K562 (cell line): Measurements from ENCODE around the gene STIM1. TPM values are rescaled to one million over a fixed set of nuclear protein-coding genes. Genes with fewer than 3 reads are reported as not detected.

Source experiments
- PRPF4 ChIP-seq: fragments of 200-400 bp; formaldehyde crosslinking; IDR thresholded peaks from one replicate; pipeline ENCODE4 v1.6.1; 2017; ENCODE audit warnings: low read length, low read depth, mild to moderate bottlenecking; ENCODE audit not compliant: insufficient read depth, poor library complexity, severe bottlenecking
- SLC30A9 ChIP-seq: fragments of 250-450 bp; sonication (Bioruptor Pico); IDR thresholded peaks from 2 replicates; pipeline ENCODE4 v1.8.0; 2022; ENCODE audit warnings: mild to moderate bottlenecking, moderate library complexity
- SRF ChIP-seq, 2 experiments: fragments of 250-450, 450-650 bp in 1 of 2; sonication (Bioruptor Pico) in 1 of 2; sonication (generic) in 1 of 2; formaldehyde crosslinking; IDR thresholded peaks; 2 replicates each; pipeline versions ENCODE4 v1.5.0 to v1.5.1; 2020 to 2022; ENCODE audit warnings: mild to moderate bottlenecking in 1 of 2, missing genetic modification reagents in 1 of 2
- STAT5B ChIP-seq: fragments of 250-450 bp; sonication (Bioruptor Pico); IDR thresholded peaks from 2 replicates; pipeline ENCODE4 v1.8.0; 2021; ENCODE audit warnings: mild to moderate bottlenecking, inconsistent platforms
- YY1 ChIP-seq, 3 experiments: IDR thresholded peaks; 2 replicates each; pipeline ENCODE4 v1.6.1; 2011; ENCODE audit warnings: low read length in 2 of 3, mild to moderate bottlenecking in 2 of 3, moderate library complexity in 2 of 3, borderline replicate concordance in 1 of 3, control low read depth in 1 of 3, low read depth in 1 of 3; ENCODE audit not compliant: insufficient read depth in 3 of 3, insufficient replicate concordance in 2 of 3, control insufficient read depth in 1 of 3, insufficient read length in 1 of 3; ENCODE audit errors: extremely low read depth in 1 of 3
- ZFP30 ChIP-seq: fragments of 250-450 bp; sonication (Bioruptor Pico); IDR thresholded peaks from 2 replicates; pipeline ENCODE4 v1.8.0; 2022; ENCODE audit warnings: moderate library complexity, mild to moderate bottlenecking, inconsistent platforms, borderline replicate concordance
- ZFX ChIP-seq: sonication (generic); formaldehyde crosslinking; IDR thresholded peaks from 2 replicates; pipeline ENCODE4 v1.8.0; 2022; ENCODE audit warnings: mild to moderate bottlenecking, missing genetic modification reagents, moderate library complexity
- polyA plus RNA-seq, 8 experiments: library from polyadenylated mRNA; depleted of rRNA in 4 of 8; stranded (reverse) in 5 of 8; unstranded in 3 of 8; fragments of >200 nt; fragmentation: Nextera tagmentation in 2 of 8; fragmentation: Illumina TruSeq in 1 of 8; extraction: Ambion mirVana in 2 of 8; extraction: Trizol in 1 of 8; gene quantifications; 2 replicates each; pipeline versions ENCODE4 v1.2.1 to v1.2.3, GENCODE V29; 2011 to 2014; ENCODE audit warnings: inconsistent platforms in 1 of 8, missing spikeins in 1 of 8
- total RNA-seq, 7 experiments: library from RNA; depleted of rRNA in 6 of 7; stranded (reverse); fragments of >200 nt in 6 of 7; fragmentation: Illumina TruSeq in 2 of 7; extraction: Trizol in 2 of 7; gene quantifications; 2 replicates each; pipeline versions ENCODE4 v1.2.1 to v1.2.3, GENCODE V29; 2011 to 2021; ENCODE audit warnings: low replicate concordance in 1 of 7
- TF ChIP-seq, protein P1 (sequence below), 3 experiments: IDR thresholded peaks in 2 of 3; conservative IDR thresholded peaks in 1 of 3; 2 replicates each; pipeline ENCODE4 v1.5.1; 2011 to 2012; ENCODE audit warnings: low read length in 3 of 3, mild to moderate bottlenecking in 3 of 3, control low read depth in 2 of 3, improper control_type of control experiment in 1 of 3, inconsistent platforms in 1 of 3, low read depth in 1 of 3, mixed read lengths in 1 of 3, moderate library complexity in 1 of 3; ENCODE audit not compliant: insufficient read depth in 2 of 3
- TF ChIP-seq, protein P2 (sequence below): fragments of 200-800 bp; sonication (Bioruptor generic); IDR thresholded peaks from 2 replicates; pipeline ENCODE4 v1.6.1; 2017; ENCODE audit warnings: missing genetic modification characterization, missing compliant biosample characterization
- TF ChIP-seq, protein P3 (sequence below), 2 experiments: IDR thresholded peaks in 1 of 2; conservative IDR thresholded peaks in 1 of 2; 2 replicates each; pipeline ENCODE4 v1.6.1; 2016; ENCODE audit warnings: low read depth in 2 of 2, mild to moderate bottlenecking in 1 of 2, missing compliant biosample characterization in 1 of 2, missing genetic modification characterization in 1 of 2, moderate library complexity in 1 of 2

The STIM1 gene
- total and polyA plus RNA-seq, 9 of the 15 experiments (the other 6 are each of a cell fraction or from before 2014, with no cell fraction given): 7.7 to 50.5 (median 22.5) TPM

DNA sequence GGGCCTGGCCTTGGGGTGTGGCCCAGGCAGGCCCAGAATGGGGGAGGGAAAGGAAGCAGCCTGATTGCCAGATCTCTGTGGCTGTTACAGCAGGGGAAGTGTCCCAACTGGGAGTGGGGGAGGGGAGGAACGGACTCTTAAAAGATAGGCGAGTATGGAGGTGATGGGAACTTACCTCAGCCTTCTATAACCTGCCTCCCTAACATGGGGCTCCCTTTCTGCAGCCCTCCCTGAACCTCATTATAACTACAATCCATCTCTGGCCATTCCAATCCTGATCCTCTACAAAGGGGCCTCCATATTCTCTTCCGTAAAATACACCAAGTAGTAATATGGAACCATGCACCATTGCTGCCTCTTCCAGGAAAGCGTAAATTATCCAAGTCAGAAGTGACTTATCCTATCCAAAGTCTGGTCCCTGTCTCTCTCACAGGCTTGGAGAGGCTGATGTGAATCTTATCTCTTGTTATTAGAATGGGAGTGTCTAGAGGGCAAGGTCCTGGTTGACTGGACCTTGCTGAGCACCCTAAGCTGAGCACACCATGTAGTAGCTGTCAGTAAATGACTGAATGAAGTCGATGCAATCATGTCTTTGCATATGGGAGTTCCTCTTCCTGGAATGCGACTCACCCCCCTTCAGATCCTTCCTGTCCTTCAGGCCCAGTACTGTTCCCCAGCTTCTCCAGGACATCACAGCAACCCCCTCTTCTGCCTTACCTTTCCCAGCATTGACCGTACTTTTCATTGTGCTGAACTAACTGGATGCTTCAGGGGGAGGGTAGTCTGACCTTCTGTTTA, 20.6 kb upstream of the STIM1 start (continued):
- TF ChIP-seq, protein P1, sequence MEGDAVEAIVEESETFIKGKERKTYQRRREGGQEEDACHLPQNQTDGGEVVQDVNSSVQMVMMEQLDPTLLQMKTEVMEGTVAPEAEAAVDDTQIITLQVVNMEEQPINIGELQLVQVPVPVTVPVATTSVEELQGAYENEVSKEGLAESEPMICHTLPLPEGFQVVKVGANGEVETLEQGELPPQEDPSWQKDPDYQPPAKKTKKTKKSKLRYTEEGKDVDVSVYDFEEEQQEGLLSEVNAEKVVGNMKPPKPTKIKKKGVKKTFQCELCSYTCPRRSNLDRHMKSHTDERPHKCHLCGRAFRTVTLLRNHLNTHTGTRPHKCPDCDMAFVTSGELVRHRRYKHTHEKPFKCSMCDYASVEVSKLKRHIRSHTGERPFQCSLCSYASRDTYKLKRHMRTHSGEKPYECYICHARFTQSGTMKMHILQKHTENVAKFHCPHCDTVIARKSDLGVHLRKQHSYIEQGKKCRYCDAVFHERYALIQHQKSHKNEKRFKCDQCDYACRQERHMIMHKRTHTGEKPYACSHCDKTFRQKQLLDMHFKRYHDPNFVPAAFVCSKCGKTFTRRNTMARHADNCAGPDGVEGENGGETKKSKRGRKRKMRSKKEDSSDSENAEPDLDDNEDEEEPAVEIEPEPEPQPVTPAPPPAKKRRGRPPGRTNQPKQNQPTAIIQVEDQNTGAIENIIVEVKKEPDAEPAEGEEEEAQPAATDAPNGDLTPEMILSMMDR (IDR thresholded peaks at IDR 0.05 in 2 of 3, conservative IDR thresholded peaks at IDR 0.05 in 1 of 3; ENCODE audit: insufficient read depth in 2 of 3, low read depth in 1 of 3, low read length in 3 of 3): 0 out of 6 replicates have a peak, but pooled peaks of 1 of the 3 experiments have one; percentile 1
- peak in 2 of 3 experiments; percentile 33 to 62 for TF ChIP-seq YY1 (IDR thresholded peaks at IDR 0.05; ENCODE audit: borderline replicate concordance in 1 of 3, control insufficient read depth in 1 of 3, extremely low read depth in 1 of 3, insufficient read depth in 3 of 3, insufficient read length in 1 of 3, insufficient replicate concordance in 2 of 3, low read depth in 1 of 3, low read length in 2 of 3)
- no peak; the same call in none of the 2 replicates for TF ChIP-seq ZFX (CRISPR knock-in tag)
- TF ChIP-seq, protein P2, sequence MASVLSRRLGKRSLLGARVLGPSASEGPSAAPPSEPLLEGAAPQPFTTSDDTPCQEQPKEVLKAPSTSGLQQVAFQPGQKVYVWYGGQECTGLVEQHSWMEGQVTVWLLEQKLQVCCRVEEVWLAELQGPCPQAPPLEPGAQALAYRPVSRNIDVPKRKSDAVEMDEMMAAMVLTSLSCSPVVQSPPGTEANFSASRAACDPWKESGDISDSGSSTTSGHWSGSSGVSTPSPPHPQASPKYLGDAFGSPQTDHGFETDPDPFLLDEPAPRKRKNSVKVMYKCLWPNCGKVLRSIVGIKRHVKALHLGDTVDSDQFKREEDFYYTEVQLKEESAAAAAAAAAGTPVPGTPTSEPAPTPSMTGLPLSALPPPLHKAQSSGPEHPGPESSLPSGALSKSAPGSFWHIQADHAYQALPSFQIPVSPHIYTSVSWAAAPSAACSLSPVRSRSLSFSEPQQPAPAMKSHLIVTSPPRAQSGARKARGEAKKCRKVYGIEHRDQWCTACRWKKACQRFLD (CRISPR knock-in tag): peak; percentile 83; the same call in 1 of the 2 replicates
- TF ChIP-seq SLC30A9 (CRISPR knock-in tag): no peak
- peak in 1 of 2 experiments; percentile 22; a peak in 1 of 4 replicates for TF ChIP-seq SRF (CRISPR knock-in tag; IDR thresholded peaks at IDR 0.05)
- no peak for TF ChIP-seq ZFP30 (CRISPR knock-in tag)
- TF ChIP-seq PRPF4: no peak
- TF ChIP-seq STAT5B (CRISPR knock-in tag): no peak
- TF ChIP-seq, protein P3, sequence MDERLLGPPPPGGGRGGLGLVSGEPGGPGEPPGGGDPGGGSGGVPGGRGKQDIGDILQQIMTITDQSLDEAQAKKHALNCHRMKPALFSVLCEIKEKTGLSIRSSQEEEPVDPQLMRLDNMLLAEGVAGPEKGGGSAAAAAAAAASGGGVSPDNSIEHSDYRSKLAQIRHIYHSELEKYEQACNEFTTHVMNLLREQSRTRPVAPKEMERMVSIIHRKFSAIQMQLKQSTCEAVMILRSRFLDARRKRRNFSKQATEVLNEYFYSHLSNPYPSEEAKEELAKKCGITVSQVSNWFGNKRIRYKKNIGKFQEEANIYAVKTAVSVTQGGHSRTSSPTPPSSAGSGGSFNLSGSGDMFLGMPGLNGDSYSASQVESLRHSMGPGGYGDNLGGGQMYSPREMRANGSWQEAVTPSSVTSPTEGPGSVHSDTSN (CRISPR knock-in tag; IDR thresholded peaks at IDR 0.05; ENCODE audit: low read depth): no peak
- TF ChIP-seq, protein P3 (tag; conservative IDR thresholded peaks at IDR 0.05; ENCODE audit: low read depth): peak; percentile 68
